Endothelial cell of umbilical vein (primary cell): Measurements from ENCODE around the gene SPOP. TPM values are rescaled to one million over a fixed set of nuclear protein-coding genes. Genes with fewer than 3 reads are reported as not detected.

Source experiments
- BruUV-seq: library from RNA; stranded (reverse); fragments of 400-500 nt; replicated peaks from 2 replicates; lab custom pipeline; 2021; lab: Mats Ljungman, UMichigan
- CTCF ChIA-PET: fragments of 300-600, 350-600 bp; sonication (Branson Sonifier 250); formaldehyde crosslinking; loops from one replicate; lab custom pipeline; 2021; ENCODE audit warnings: antibody characterized with exemption, inconsistent platforms; lab: Charles Lee
- POLR2A ChIA-PET: fragments of 300-600, 350-600 bp; sonication (Branson Sonifier 250); formaldehyde crosslinking; loops from one replicate; lab custom pipeline; 2021; ENCODE audit warnings: antibody characterized with exemption, inconsistent platforms; lab: Charles Lee
- DNase-seq: peaks from one replicate; pipeline ENCODE4 v3.0.0-alpha.2; 2011; ENCODE audit warnings: low read depth, low spot score
- FAIRE-seq: peaks from 2 replicates; lab custom pipeline; 2011; peaks lifted over from hg19 to GRCh38; lab: Jason Lieb, UNC
- H2AFZ ChIP-seq: 2 replicates; pipeline ENCODE4 v1.6.0; 2012; ENCODE audit warnings: low read depth, low read length, control low read depth, inconsistent platforms
- H3K27ac ChIP-seq: 2 replicates; pipeline ENCODE4 v1.5.1; 2011; ENCODE audit warnings: low read depth, mild to moderate bottlenecking, control low read depth, low read length, moderate library complexity; ENCODE audit not compliant: insufficient read depth
- H3K27me3 ChIP-seq, 2 experiments: 2 replicates each; pipeline versions ENCODE4 v1.6.0 to v1.6.1; 2011; ENCODE audit warnings: low read length in 2 of 2, mixed read lengths in 1 of 2; ENCODE audit not compliant: control insufficient read depth in 2 of 2, insufficient read depth in 2 of 2
- H3K36me3 ChIP-seq, 2 experiments: 2 replicates in 1 of 2; 3 replicates in 1 of 2; pipeline ENCODE4 v1.5.1; 2011; ENCODE audit warnings: low read length in 2 of 2, mild to moderate bottlenecking in 1 of 2, moderate library complexity in 1 of 2; ENCODE audit not compliant: control insufficient read depth in 2 of 2, insufficient read depth in 2 of 2; ENCODE audit errors: extremely low read depth in 1 of 2
- H3K4me1 ChIP-seq: 3 replicates; pipeline ENCODE4 v1.5.1; 2011; ENCODE audit warnings: mild to moderate bottlenecking, low read length; ENCODE audit not compliant: control insufficient read depth, insufficient read depth; ENCODE audit errors: extremely low read depth
- H3K4me2 ChIP-seq: 2 replicates; pipeline ENCODE4 v1.6.1; 2011; ENCODE audit warnings: low read length, control low read depth, mixed read lengths; ENCODE audit not compliant: insufficient read depth
- H3K4me3 ChIP-seq, 3 experiments: fragments of 200-600 bp in 1 of 3; sonication (generic), shearing (Covaris generic) in 1 of 3; replicated peaks in 1 of 3; 2 replicates each; pipeline ENCODE4 v1.5.1; 2011 to 2016; ENCODE audit warnings: control low read depth in 3 of 3, low read length in 3 of 3, mild to moderate bottlenecking in 2 of 3, inconsistent platforms in 1 of 3, low read depth in 1 of 3, moderate library complexity in 1 of 3; ENCODE audit not compliant: insufficient read depth in 1 of 3
- H3K79me2 ChIP-seq: 2 replicates; pipeline ENCODE4 v1.6.0; 2012; ENCODE audit warnings: low read length, inconsistent platforms; ENCODE audit not compliant: control insufficient read depth, insufficient read depth
- H3K9ac ChIP-seq: replicated peaks from 2 replicates; pipeline ENCODE3; 2011; ENCODE audit warnings: low read length, control low read depth; ENCODE audit not compliant: insufficient read depth; ENCODE audit errors: extremely low read depth
- H3K9me1 ChIP-seq: replicated peaks from 3 replicates; pipeline ENCODE4 v1.6.0; 2011; ENCODE audit warnings: mild to moderate bottlenecking, low read length; ENCODE audit not compliant: control insufficient read depth, insufficient read depth; ENCODE audit errors: extremely low read depth
- H3K9me3 ChIP-seq: replicated peaks from 2 replicates; pipeline ENCODE4 v1.5.1; 2012; ENCODE audit warnings: low read length, inconsistent platforms; ENCODE audit not compliant: control insufficient read depth, insufficient read depth
- H4K20me1 ChIP-seq: replicated peaks from 2 replicates; pipeline ENCODE3; 2011; ENCODE audit warnings: mild to moderate bottlenecking, low read length; ENCODE audit not compliant: control insufficient read depth, insufficient read depth; ENCODE audit errors: extremely low read depth
- EZH2 ChIP-seq: IDR thresholded peaks from 2 replicates; pipeline ENCODE4 v1.6.1; 2012; ENCODE audit warnings: borderline replicate concordance, low read depth, mild to moderate bottlenecking, moderate library complexity, low read length, inconsistent platforms; ENCODE audit not compliant: severe bottlenecking
- FOS ChIP-seq: IDR thresholded peaks from 2 replicates; pipeline ENCODE4 v1.6.1; 2011; ENCODE audit warnings: mild to moderate bottlenecking, low read length, moderate library complexity, borderline replicate concordance; ENCODE audit not compliant: insufficient read depth
- GATA2 ChIP-seq: IDR thresholded peaks from 2 replicates; pipeline ENCODE4 v1.7.0; 2011; ENCODE audit warnings: low read depth, mild to moderate bottlenecking, moderate library complexity, mixed read lengths, low read length; ENCODE audit not compliant: insufficient read length, insufficient read depth
- JUN ChIP-seq: IDR thresholded peaks from 2 replicates; pipeline ENCODE4 v1.6.1; 2011; ENCODE audit warnings: borderline replicate concordance, low read depth; ENCODE audit not compliant: insufficient read length, insufficient read depth
- MYC ChIP-seq: IDR thresholded peaks from one replicate; pipeline ENCODE4 v1.6.1; 2011; ENCODE audit warnings: mild to moderate bottlenecking, low read depth, low read length
- POLR2A ChIP-seq: IDR thresholded peaks from 2 replicates; pipeline ENCODE4 v1.6.1; 2012; ENCODE audit warnings: low read depth, mild to moderate bottlenecking, control low read depth, low read length
- POLR2AphosphoS5 ChIP-seq: IDR thresholded peaks from 2 replicates; pipeline ENCODE4 v1.6.1; 2012; ENCODE audit warnings: low read depth, mild to moderate bottlenecking, control low read depth, low read length, moderate library complexity; ENCODE audit not compliant: insufficient read depth
- dilution Hi-C: fragments of 300-500 bp; cut with MboI; formaldehyde crosslinking; loops from one replicate; pipeline ENCODE4 v1.15.0; 2019; ENCODE audit warnings: low sequenced_read_pairs; ENCODE audit not compliant: extremely low pct_ligation_motif_present
- intact Hi-C: fragments of 100-400 bp; cut with micrococcal nuclease; formaldehyde crosslinking; loops from one replicate; pipeline ENCODE4 v1.10.0; 2022
- polyA plus RNA-seq, 4 experiments: library from polyadenylated mRNA; depleted of rRNA in 3 of 4; stranded (reverse) in 3 of 4; unstranded in 1 of 4; fragments of >200 nt; gene quantifications; 2 replicates each; pipeline versions ENCODE4 v1.2.1 to v1.2.3, GENCODE V29; 2011 to 2012; ENCODE audit warnings: missing spikeins in 1 of 4
- total RNA-seq: library from RNA; stranded (reverse); gene quantifications from 2 replicates; pipeline ENCODE4 v1.2.3, GENCODE V29; 2021
- TF ChIP-seq, protein P1 (sequence below), 2 donors: IDR thresholded peaks; 1 replicate in 1 of 2; 2 replicates in 1 of 2; pipeline ENCODE4 v1.5.1; 2011; ENCODE audit warnings: low read length in 2 of 2, mild to moderate bottlenecking in 2 of 2, moderate library complexity in 2 of 2, control low read depth in 1 of 2, inconsistent platforms in 1 of 2, low read depth in 1 of 2; ENCODE audit not compliant: insufficient read depth in 1 of 2; ENCODE audit errors: extremely low read depth in 1 of 2
- TF ChIP-seq, protein P2 (sequence below): IDR thresholded peaks from 2 replicates; pipeline ENCODE4 v1.6.1; 2011; ENCODE audit not compliant: insufficient read depth, insufficient read length

Gene SPOP
- total and polyA plus RNA-seq, 2 donors (not counting 3 experiments of a cell fraction or from before 2014, with no cell fraction given), result 46.9 to 61.0 TPM

DNA sequence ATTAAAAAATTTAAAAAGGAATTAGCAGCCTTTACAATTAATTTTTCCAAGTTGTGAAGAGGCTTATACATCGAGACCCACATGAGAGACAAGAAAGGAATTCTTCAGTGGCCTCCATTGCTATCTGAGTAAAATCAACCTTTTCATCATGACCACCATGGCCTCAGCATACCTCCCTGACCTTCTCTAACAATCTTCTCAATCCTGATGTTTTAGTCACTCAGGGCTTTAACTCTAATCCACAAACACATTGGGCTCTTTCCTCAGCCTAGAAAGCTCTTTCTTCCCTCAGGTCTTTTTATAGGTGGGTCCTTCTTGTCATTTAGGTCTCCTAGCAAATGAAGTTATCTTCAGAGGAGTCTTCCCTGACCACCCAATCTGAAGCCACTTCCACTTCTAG, 46.4 kb downstream of the SPOP start:
- FAIRE-seq (no peak), DNase-seq (no peak)
- Histone ChIP-seq H3K79me2 (peaks cover 32% of the 10 kb centered on the region), H3K9me1 (no peaks in the 10 kb centered on the region), H3K4me3 (no peak overlapping the region), H3K9ac (no peak overlapping the region), H3K27me3 (no peaks in the 10 kb centered on the region), H3K9me3 (no peaks in the 10 kb centered on the region), H3K4me2 (no peak overlapping the region), H3K27ac (no peak overlapping the region), H3K36me3 (no peaks in the 10 kb centered on the region), H4K20me1 (peaks cover 3% of the 10 kb centered on the region), H3K4me1 (peaks cover 6% of the 10 kb centered on the region), H2AFZ (no peak overlapping the region)
- POLR2A ChIA-PET, result no interaction called here
- dilution Hi-C loops (no loop called here), intact Hi-C loops (no loop called here)
- CTCF ChIA-PET, result interaction anchor here (1.2 to 1.5 kb wide), 3 partner anchors 12 to 64 kb away, joined by 3 to 4 read pairs (median 4); no protein-coding TSS in a partner anchor
- TF ChIP-seq GATA2 (no peak), POLR2A (no peak), JUN (no peak), POLR2AphosphoS5 (no peak), EZH2 (no peak), FOS (no peak), MYC (no peak)
- TF ChIP-seq, protein P1, sequence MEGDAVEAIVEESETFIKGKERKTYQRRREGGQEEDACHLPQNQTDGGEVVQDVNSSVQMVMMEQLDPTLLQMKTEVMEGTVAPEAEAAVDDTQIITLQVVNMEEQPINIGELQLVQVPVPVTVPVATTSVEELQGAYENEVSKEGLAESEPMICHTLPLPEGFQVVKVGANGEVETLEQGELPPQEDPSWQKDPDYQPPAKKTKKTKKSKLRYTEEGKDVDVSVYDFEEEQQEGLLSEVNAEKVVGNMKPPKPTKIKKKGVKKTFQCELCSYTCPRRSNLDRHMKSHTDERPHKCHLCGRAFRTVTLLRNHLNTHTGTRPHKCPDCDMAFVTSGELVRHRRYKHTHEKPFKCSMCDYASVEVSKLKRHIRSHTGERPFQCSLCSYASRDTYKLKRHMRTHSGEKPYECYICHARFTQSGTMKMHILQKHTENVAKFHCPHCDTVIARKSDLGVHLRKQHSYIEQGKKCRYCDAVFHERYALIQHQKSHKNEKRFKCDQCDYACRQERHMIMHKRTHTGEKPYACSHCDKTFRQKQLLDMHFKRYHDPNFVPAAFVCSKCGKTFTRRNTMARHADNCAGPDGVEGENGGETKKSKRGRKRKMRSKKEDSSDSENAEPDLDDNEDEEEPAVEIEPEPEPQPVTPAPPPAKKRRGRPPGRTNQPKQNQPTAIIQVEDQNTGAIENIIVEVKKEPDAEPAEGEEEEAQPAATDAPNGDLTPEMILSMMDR (IDR thresholded peaks at IDR 0.05; ENCODE audit: extremely low read depth in 1 of 2, insufficient read depth in 1 of 2, low read depth in 1 of 2, low read length in 2 of 2), result no peak
- TF ChIP-seq, protein P2, sequence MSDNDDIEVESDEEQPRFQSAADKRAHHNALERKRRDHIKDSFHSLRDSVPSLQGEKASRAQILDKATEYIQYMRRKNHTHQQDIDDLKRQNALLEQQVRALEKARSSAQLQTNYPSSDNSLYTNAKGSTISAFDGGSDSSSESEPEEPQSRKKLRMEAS, result no peak
- no TSS peak for BruUV-seq
